Measurements from ENCODE around the gene STK33. TPM values are rescaled to one million over a fixed set of nuclear protein-coding genes. Genes with fewer than 3 reads are reported as not detected.

STK33 gene
- total RNA-seq, 2 donors from 2014 or later: 2.9 to 14.6 TPM

- H3K27me3 ChIP-seq (replicated peaks; ENCODE audit: insufficient read depth): no peaks in the 10 kb centered on the region
- DNase-seq (ENCODE audit: low spot score): no peak
- H3K36me3 ChIP-seq: no peaks in the 10 kb centered on the region
- no peaks in the 10 kb centered on the region for H3K9me3 ChIP-seq
- H3K4me1 ChIP-seq (replicated peaks): no peaks in the 10 kb centered on the region
- no peak overlapping the region for H3K4me3 ChIP-seq
- TF ChIP-seq POLR2AphosphoS5 (IDR thresholded peaks at IDR 0.05) (no peak), CTCF (IDR thresholded peaks at IDR 0.05) (no peak), POLR2A (IDR thresholded peaks at IDR 0.05) (no peak)
- intact Hi-C loops (cut with DNase I): no loop called here
- WGBS: 89% methylated on average over 6 of the region's 6 CpGs
- H3K27ac ChIP-seq: no peak overlapping the region
Observed at GRCh38 chr11:8381343-8381742, 212.7 kb downstream of the STK33 start.

GRCh38 chr11:8375932-8376331 is 218.1 kb downstream of the STK33 start:
- no peaks in the 10 kb centered on the region for H3K9me3 ChIP-seq
- H3K36me3 ChIP-seq: no peaks in the 10 kb centered on the region
- intact Hi-C loops (cut with DNase I): no loop called here
- no peaks in the 10 kb centered on the region for H3K4me1 ChIP-seq (replicated peaks)
- no peaks in the 10 kb centered on the region for H3K27me3 ChIP-seq (replicated peaks; ENCODE audit: insufficient read depth)
- no peak for DNase-seq (ENCODE audit: low spot score)
- WGBS: 71% methylated on average over 4 of the region's 4 CpGs
- no peak overlapping the region for H3K4me3 ChIP-seq
- no peak overlapping the region for H3K27ac ChIP-seq
- TF ChIP-seq POLR2AphosphoS5 (IDR thresholded peaks at IDR 0.05): no peak
- no peak for TF ChIP-seq CTCF (IDR thresholded peaks at IDR 0.05)
- TF ChIP-seq POLR2A (IDR thresholded peaks at IDR 0.05): no peak

- H3K27me3 ChIP-seq (replicated peaks; ENCODE audit: insufficient read depth): no peaks in the 10 kb centered on the region
- H3K9me3 ChIP-seq: no peaks in the 10 kb centered on the region
- no peak overlapping the region for H3K4me3 ChIP-seq
- TF ChIP-seq CTCF (IDR thresholded peaks at IDR 0.05) (no peak), POLR2A (IDR thresholded peaks at IDR 0.05) (no peak), POLR2AphosphoS5 (IDR thresholded peaks at IDR 0.05) (no peak)
- 29% methylated on average over 3 of the region's 3 CpGs for WGBS
- DNase-seq (ENCODE audit: low spot score): no peak
- H3K36me3 ChIP-seq: no peaks in the 10 kb centered on the region
- H3K27ac ChIP-seq: no peak overlapping the region
- intact Hi-C loops (cut with DNase I): no loop called here
- no peaks in the 10 kb centered on the region for H3K4me1 ChIP-seq (replicated peaks)
Observed at GRCh38 chr11:8375460-8375859, 218.6 kb downstream of the STK33 start.

DNA sequence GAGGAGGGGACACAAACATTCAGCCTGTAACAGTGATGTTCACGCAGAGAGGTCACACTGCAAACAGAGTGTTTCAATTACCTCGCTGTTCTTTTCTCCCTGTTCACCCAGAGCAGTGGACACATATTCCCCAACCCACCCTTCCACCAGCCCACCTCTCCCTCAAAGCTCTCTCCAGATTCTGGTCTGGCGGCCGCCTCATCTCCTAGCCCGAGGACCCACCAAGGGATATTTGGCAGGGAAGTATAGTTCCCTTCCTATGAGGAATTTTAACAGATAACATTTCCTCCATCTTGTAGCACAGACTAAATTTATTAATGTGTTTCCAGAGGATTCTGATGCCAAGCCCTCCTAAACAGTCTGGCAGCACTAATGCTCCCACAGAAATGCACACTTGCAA is 219.3 kb downstream of the STK33 start:
- DNase-seq (ENCODE audit: low spot score): no peak
- TF ChIP-seq CTCF (IDR thresholded peaks at IDR 0.05) (no peak), POLR2AphosphoS5 (IDR thresholded peaks at IDR 0.05) (no peak), POLR2A (IDR thresholded peaks at IDR 0.05) (no peak)
- no peaks in the 10 kb centered on the region for H3K27me3 ChIP-seq (replicated peaks; ENCODE audit: insufficient read depth)
- H3K4me1 ChIP-seq (replicated peaks): no peaks in the 10 kb centered on the region
- no peak overlapping the region for H3K27ac ChIP-seq
- 92% methylated on average over 5 of the region's 5 CpGs for WGBS
- intact Hi-C loops (cut with DNase I): no loop called here
- H3K9me3 ChIP-seq: no peaks in the 10 kb centered on the region
- no peaks in the 10 kb centered on the region for H3K36me3 ChIP-seq
- no peak overlapping the region for H3K4me3 ChIP-seq

DNA sequence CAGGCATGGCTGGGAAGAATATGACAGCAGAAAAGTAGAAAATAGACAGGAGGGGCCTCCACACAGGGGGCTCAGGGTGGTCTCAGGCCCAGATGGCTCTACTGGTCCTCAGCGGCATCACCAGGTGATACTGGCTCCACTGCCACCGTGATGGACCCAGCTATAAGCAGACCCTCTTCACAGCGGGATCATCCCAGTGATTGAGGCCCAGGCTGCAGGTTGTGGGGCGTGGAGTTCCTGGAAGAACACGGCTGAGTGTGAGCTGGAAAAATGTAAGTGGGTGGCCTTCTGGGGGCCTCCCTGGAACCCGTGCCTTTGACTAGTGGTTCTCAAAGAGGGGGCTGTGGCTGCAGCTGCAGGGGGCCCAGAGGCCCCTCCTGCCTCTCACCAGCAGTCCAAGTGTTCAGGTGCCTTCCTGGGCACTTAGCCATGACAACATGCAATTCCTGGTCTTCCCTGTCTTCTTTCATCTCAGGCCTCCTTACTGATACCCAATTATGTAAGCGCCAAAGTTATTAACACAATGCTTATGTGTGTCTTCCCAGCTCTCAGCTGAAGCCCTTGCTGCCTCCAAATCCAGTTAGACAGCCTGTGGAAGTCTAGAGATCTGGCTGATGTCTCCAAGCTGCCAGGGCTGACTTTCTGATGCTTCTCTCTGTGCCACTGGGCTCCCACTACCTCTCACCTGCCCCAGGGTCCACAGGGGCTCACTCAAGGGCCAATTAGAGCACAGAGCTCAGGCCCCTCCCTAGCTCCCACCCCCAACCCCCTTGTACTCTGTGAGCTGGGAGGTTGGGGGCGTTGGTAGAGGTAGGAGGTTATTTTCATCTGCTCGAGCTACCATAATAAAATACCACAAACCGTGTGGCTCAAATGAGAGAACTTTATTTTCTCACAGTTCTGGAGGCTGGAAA is 220.3 kb downstream of the STK33 start:
- no peaks in the 10 kb centered on the region for H3K36me3 ChIP-seq
- H3K9me3 ChIP-seq: no peaks in the 10 kb centered on the region
- no peaks in the 10 kb centered on the region for H3K27me3 ChIP-seq (replicated peaks; ENCODE audit: insufficient read depth)
- no peaks in the 10 kb centered on the region for H3K4me1 ChIP-seq (replicated peaks)
- no peak for TF ChIP-seq POLR2A (IDR thresholded peaks at IDR 0.05)
- no peak for TF ChIP-seq CTCF (IDR thresholded peaks at IDR 0.05)
- TF ChIP-seq POLR2AphosphoS5 (IDR thresholded peaks at IDR 0.05): no peak
- H3K27ac ChIP-seq: no peak overlapping the region
- DNase-seq (ENCODE audit: low spot score): no peak
- intact Hi-C loops (cut with DNase I): no loop called here
- WGBS: 69% methylated on average over 10 of the region's 10 CpGs
- H3K4me3 ChIP-seq: no peak overlapping the region

Data from prostate gland (tissue), 2 donors.